CD8-positive, alpha-beta memory T cell (primary cell): ENCODE data around the gene PIAS4. TPM values are rescaled to one million over a fixed set of nuclear protein-coding genes. Genes with fewer than 3 reads are reported as not detected.

ENCODE experiments used
- CTCF ChIA-PET: fragments of 350-600 bp; sonication (Branson Sonifier 250); formaldehyde crosslinking; loops from one replicate; lab custom pipeline; 2021; ENCODE audit warnings: antibody characterized with exemption; lab: Charles Lee
- POLR2A ChIA-PET: fragments of 350-600 bp; sonication (Branson Sonifier 250); formaldehyde crosslinking; loops from one replicate; lab custom pipeline; 2021; ENCODE audit warnings: antibody characterized with exemption; lab: Charles Lee
- DNase-seq, 5 donors: peaks; one replicate each; pipeline versions ENCODE4 v3.0.0 to v3.0.0-alpha.2; 2020 to 2022; ENCODE audit warnings: mixed read lengths in 1 of 5
- H3K27ac ChIP-seq: one replicate; pipeline ENCODE4 v1.7.0; 2013; ENCODE audit warnings: low read depth, mild to moderate bottlenecking, low read length, moderate library complexity
- H3K27me3 ChIP-seq: 2 replicates; pipeline ENCODE4 v1.7.0; 2013; ENCODE audit warnings: low read length, mild to moderate bottlenecking; ENCODE audit not compliant: insufficient read depth, poor library complexity, severe bottlenecking
- H3K36me3 ChIP-seq: 2 replicates; pipeline ENCODE4 v1.7.0; 2013; ENCODE audit warnings: mild to moderate bottlenecking, low read length, moderate library complexity; ENCODE audit not compliant: insufficient read depth
- H3K4me1 ChIP-seq: 2 replicates; pipeline ENCODE4 v1.7.0; 2013; ENCODE audit warnings: mild to moderate bottlenecking, low read length, moderate library complexity; ENCODE audit not compliant: insufficient read depth
- H3K4me3 ChIP-seq: 2 replicates; pipeline ENCODE4 v1.7.0; 2013; ENCODE audit warnings: mild to moderate bottlenecking, low read length
- H3K9me3 ChIP-seq: 2 replicates; pipeline ENCODE4 v1.7.0; 2013; ENCODE audit warnings: mild to moderate bottlenecking, low read length
- H3K27ac Mint-ChIP-seq, 8 donors: one replicate each; pipeline ENCODE4 v1.8.0; 2020 to 2021; ENCODE audit warnings: mixed read lengths in 8 of 8, mild to moderate bottlenecking in 6 of 8, inconsistent platforms in 3 of 8, moderate library complexity in 3 of 8
- H3K27me3 Mint-ChIP-seq, 2 donors: one replicate each; pipeline ENCODE4 v1.8.0; 2020 to 2021; ENCODE audit warnings: mixed read lengths in 2 of 2, mild to moderate bottlenecking in 1 of 2, moderate library complexity in 1 of 2
- H3K36me3 Mint-ChIP-seq, 3 donors: one replicate each; pipeline ENCODE4 v1.8.0; 2020 to 2021; ENCODE audit warnings: mixed read lengths in 3 of 3, inconsistent platforms in 1 of 3, mild to moderate bottlenecking in 1 of 3
- H3K4me1 Mint-ChIP-seq, 3 donors: one replicate each; pipeline ENCODE4 v1.8.0; 2020 to 2021; ENCODE audit warnings: mixed read lengths in 3 of 3, inconsistent platforms in 1 of 3, mild to moderate bottlenecking in 1 of 3
- H3K4me3 Mint-ChIP-seq, 7 donors: one replicate each; pipeline ENCODE4 v1.8.0; 2020 to 2021; ENCODE audit warnings: mixed read lengths in 7 of 7, mild to moderate bottlenecking in 6 of 7, moderate library complexity in 4 of 7, inconsistent platforms in 2 of 7
- H3K9me3 Mint-ChIP-seq, 5 donors: one replicate each; pipeline ENCODE4 v1.8.0; 2020 to 2022; ENCODE audit warnings: mixed read lengths in 5 of 5, mild to moderate bottlenecking in 3 of 5, moderate library complexity in 2 of 5, inconsistent platforms in 1 of 5
- polyA plus RNA-seq: library from polyadenylated mRNA; unstranded; fragments of 300-500 nt; fragmentation: Illumina TruSeq; gene quantifications from one replicate; pipeline ENCODE4 v1.2.3, GENCODE V29; 2021
- total RNA-seq, 2 experiments: library from RNA; stranded (reverse); gene quantifications; one replicate each; pipeline ENCODE4 v1.2.3, GENCODE V29; 2021

Gene PIAS4
- total and polyA plus RNA-seq, 3 experiments from 2014 or later = 6.3 to 33.8 (median 29.1) TPM

- Histone ChIP-seq H3K27ac (no peak overlapping the region), H3K9me3 (no peaks in the 10 kb centered on the region), H3K36me3 (peaks cover 4% of the 10 kb centered on the region), H3K27me3 (no peaks in the 10 kb centered on the region), H3K4me3 (no peak overlapping the region), H3K4me1 (no peaks in the 10 kb centered on the region)
- no peaks in the 10 kb centered on the region for H3K9me3 Mint-ChIP-seq
- ChIA-PET CTCF (interaction anchor here (1.2 kb wide), 1 partner anchor 9 kb away, joined by 3 read pairs; no protein-coding TSS in a partner anchor), POLR2A (no interaction called here)
- H3K36me3 Mint-ChIP-seq = peaks cover 0 to 20% (median 0%) of the 10 kb centered on the region in 3 donors
- peak overlapping the region in 1 of 8 donors; percentile 29 for H3K27ac Mint-ChIP-seq
- no peak overlapping the region for H3K4me3 Mint-ChIP-seq
- peaks cover 0 to 7% (median 3%) of the 10 kb centered on the region in 3 donors for H3K4me1 Mint-ChIP-seq
- no peak for DNase-seq
- no peaks in the 10 kb centered on the region for H3K27me3 Mint-ChIP-seq
Observed at GRCh38 chr19:4038661-4039423, 31.3 kb downstream of the PIAS4 start.

DNA sequence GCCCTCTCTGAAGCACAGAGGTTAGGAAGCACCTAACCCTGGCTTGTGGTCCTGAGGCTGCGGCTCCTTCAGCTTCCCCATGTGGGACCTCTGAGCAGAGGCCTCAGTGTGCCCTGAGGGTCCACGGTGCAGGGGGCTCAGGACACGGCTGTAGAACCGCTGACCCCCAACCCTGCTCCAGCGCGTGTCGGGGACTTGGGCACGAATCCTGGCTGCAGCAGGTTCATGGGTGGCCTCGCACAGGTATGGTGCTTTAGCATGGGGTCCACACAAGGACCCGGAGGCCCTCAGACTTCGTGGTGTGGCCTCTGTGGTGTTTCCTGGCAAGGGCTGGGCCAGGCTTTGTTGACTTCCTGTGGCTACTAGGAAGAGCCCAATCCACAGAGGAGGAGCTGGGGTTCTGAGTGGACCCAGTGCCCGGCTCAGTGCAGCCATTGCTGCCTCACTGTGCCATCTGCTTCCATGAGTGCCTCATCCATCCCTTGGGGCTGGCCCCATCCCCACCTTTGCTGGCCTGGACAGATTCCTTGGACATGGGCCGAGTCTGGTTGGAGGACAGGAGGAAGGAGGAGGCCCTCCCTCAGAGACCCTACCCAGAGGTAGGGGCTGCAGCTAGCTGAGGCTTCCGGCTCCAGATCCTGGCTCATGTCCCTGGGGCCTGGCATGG is 34.7 kb downstream of the PIAS4 start:
- Histone ChIP-seq H3K4me1 (no peaks in the 10 kb centered on the region), H3K9me3 (no peaks in the 10 kb centered on the region), H3K27ac (no peak overlapping the region), H3K4me3 (no peak overlapping the region), H3K27me3 (no peaks in the 10 kb centered on the region), H3K36me3 (no peaks in the 10 kb centered on the region)
- no peak for DNase-seq
- ChIA-PET POLR2A (interaction anchor here (0.5 kb wide), 1 partner anchor 1950 kb away, joined by 3 read pairs; no protein-coding TSS in a partner anchor), CTCF (no interaction called here)
- peak overlapping the region in 1 of 8 donors; percentile 47 for H3K27ac Mint-ChIP-seq
- H3K36me3 Mint-ChIP-seq = peaks cover 0 to 37% (median 2%) of the 10 kb centered on the region in 3 donors
- H3K27me3 Mint-ChIP-seq = peaks cover 0 to 2% of the 10 kb centered on the region in 2 donors
- H3K9me3 Mint-ChIP-seq = no peaks in the 10 kb centered on the region
- peaks cover 5 to 17% (median 8%) of the 10 kb centered on the region in 3 donors for H3K4me1 Mint-ChIP-seq
- H3K4me3 Mint-ChIP-seq = no peak overlapping the region

DNA sequence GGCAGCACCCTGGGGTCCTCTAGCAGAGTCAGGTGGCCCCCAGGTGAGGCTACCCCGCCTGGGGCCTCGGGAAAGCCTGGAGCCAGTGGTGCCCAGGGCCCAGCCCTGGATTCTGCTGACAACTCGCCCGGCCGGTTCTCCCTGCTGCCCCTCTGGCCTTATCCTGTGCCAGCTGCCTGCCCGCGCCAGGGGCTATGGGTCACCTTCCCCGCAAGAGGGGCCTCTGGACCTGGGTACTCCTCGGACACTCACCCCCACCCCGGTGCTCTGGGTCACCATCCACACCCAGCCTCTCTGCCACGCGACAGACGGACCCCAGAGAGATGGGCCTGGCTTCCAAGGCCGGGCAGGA is 35.2 kb downstream of the PIAS4 start:
- peaks cover 5 to 17% (median 8%) of the 10 kb centered on the region in 3 donors for H3K4me1 Mint-ChIP-seq
- Histone ChIP-seq H3K4me1 (no peaks in the 10 kb centered on the region), H3K36me3 (no peaks in the 10 kb centered on the region), H3K4me3 (no peak overlapping the region), H3K9me3 (no peaks in the 10 kb centered on the region), H3K27me3 (no peaks in the 10 kb centered on the region), H3K27ac (no peak overlapping the region)
- peaks cover 0 to 41% (median 2%) of the 10 kb centered on the region in 3 donors for H3K36me3 Mint-ChIP-seq
- no peak overlapping the region for H3K27ac Mint-ChIP-seq
- POLR2A ChIA-PET = interaction anchor here (0.5 kb wide), 1 partner anchor 1950 kb away, joined by 3 read pairs; no protein-coding TSS in a partner anchor
- no peak overlapping the region for H3K4me3 Mint-ChIP-seq
- CTCF ChIA-PET = no interaction called here
- peaks cover 0 to 2% of the 10 kb centered on the region in 2 donors for H3K27me3 Mint-ChIP-seq
- no peaks in the 10 kb centered on the region for H3K9me3 Mint-ChIP-seq
- no peak for DNase-seq

GRCh38 chr19:4043401-4043800 is 35.9 kb downstream of the PIAS4 start:
- H3K4me3 ChIP-seq = no peak overlapping the region
- H3K27ac ChIP-seq = no peak overlapping the region
- DNase-seq = no peak
- H3K27me3 Mint-ChIP-seq = peaks cover 0 to 2% of the 10 kb centered on the region in 2 donors
- no peaks in the 10 kb centered on the region for H3K36me3 ChIP-seq
- H3K27ac Mint-ChIP-seq = no peak overlapping the region
- CTCF ChIA-PET = no interaction called here
- peaks cover 5 to 17% (median 8%) of the 10 kb centered on the region in 3 donors for H3K4me1 Mint-ChIP-seq
- no peaks in the 10 kb centered on the region for H3K9me3 ChIP-seq
- H3K4me3 Mint-ChIP-seq = no peak overlapping the region
- H3K4me1 ChIP-seq = no peaks in the 10 kb centered on the region
- H3K27me3 ChIP-seq = no peaks in the 10 kb centered on the region
- H3K36me3 Mint-ChIP-seq = peaks cover 0 to 43% (median 2%) of the 10 kb centered on the region in 3 donors
- POLR2A ChIA-PET = no interaction called here
- H3K9me3 Mint-ChIP-seq = no peaks in the 10 kb centered on the region

DNA sequence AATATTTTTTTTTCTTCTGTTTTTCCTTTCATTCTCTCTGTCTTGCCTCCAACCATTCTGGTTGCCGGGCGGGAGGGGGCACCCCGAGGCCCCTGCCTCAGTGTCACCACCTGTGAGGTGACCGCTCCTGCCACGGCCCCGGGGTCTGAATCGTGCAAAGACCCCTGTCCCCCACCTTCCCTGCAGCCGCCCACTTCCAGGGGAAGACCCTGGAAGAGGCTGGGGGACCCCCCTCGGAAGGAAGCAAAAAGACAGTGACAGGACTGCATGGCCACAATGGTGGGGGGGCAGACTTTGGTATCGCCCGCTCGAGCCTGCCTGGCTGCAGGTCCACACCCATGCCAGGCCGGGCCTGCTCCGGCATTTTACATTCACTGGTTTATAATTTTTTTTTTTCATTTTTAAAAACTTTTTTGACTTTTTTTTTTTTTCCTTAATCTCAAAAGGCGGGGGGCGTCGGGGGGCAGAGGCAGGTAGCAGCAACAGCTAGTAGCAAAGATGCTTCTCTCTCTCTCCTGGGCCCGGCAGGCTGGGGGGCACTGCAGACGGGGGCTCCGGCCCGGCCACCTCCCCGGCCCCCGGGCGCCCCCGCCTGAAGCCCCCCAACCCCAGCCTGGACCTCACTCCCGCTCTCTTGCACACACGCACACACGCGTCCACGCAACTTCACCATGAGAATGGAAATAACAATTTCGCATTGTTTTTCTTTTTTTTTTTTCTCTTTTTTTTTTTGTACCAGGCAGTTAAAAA is 36.6 kb downstream of the PIAS4 start:
- H3K9me3 ChIP-seq = no peaks in the 10 kb centered on the region
- H3K27ac Mint-ChIP-seq = peak overlapping the region in 1 of 8 donors; percentile 71
- H3K36me3 Mint-ChIP-seq = peaks cover 0 to 46% (median 2%) of the 10 kb centered on the region in 3 donors
- H3K4me1 ChIP-seq = no peaks in the 10 kb centered on the region
- peaks cover 6 to 18% (median 8%) of the 10 kb centered on the region in 3 donors for H3K4me1 Mint-ChIP-seq
- no peaks in the 10 kb centered on the region for H3K36me3 ChIP-seq
- no peak overlapping the region for H3K4me3 ChIP-seq
- POLR2A ChIA-PET = interaction anchor here (0.7 kb wide), 6 partner anchors 10 to 76 kb away, joined by 3 to 7 read pairs (median 4); partner anchors contain the start of gene PIAS4
- H3K27ac ChIP-seq = no peak overlapping the region
- H3K4me3 Mint-ChIP-seq = no peak overlapping the region
- no peaks in the 10 kb centered on the region for H3K27me3 ChIP-seq
- DNase-seq = no peak
- H3K9me3 Mint-ChIP-seq = no peaks in the 10 kb centered on the region
- CTCF ChIA-PET = interaction anchor here (1.2 kb wide), 1 partner anchor 96 kb away, joined by 5 read pairs; no protein-coding TSS in a partner anchor
- H3K27me3 Mint-ChIP-seq = peaks cover 0 to 2% of the 10 kb centered on the region in 2 donors

GRCh38 chr19:4044990-4045465 is 37.5 kb downstream of the PIAS4 start:
- H3K36me3 Mint-ChIP-seq = peaks cover 0 to 53% (median 5%) of the 10 kb centered on the region in 3 donors
- ChIA-PET POLR2A (interaction anchor here (0.6 to 0.7 kb wide), 7 partner anchors 11 to 75 kb away, joined by 3 to 7 read pairs (median 5); partner anchors contain the start of gene PIAS4), CTCF (interaction anchor here (1.2 kb wide), 1 partner anchor 95 kb away, joined by 5 read pairs; no protein-coding TSS in a partner anchor)
- H3K4me3 Mint-ChIP-seq = no peak overlapping the region
- H3K27ac Mint-ChIP-seq = no peak overlapping the region
- Histone ChIP-seq H3K9me3 (no peaks in the 10 kb centered on the region), H3K36me3 (no peaks in the 10 kb centered on the region), H3K4me3 (no peak overlapping the region), H3K27ac (no peak overlapping the region), H3K4me1 (no peaks in the 10 kb centered on the region), H3K27me3 (no peaks in the 10 kb centered on the region)
- peaks cover 11 to 24% (median 14%) of the 10 kb centered on the region in 3 donors for H3K4me1 Mint-ChIP-seq
- no peaks in the 10 kb centered on the region for H3K9me3 Mint-ChIP-seq
- peaks cover 0 to 2% of the 10 kb centered on the region in 2 donors for H3K27me3 Mint-ChIP-seq
- DNase-seq = no peak

GRCh38 chr19:4045597-4046361 is 38.2 kb downstream of the PIAS4 start:
- Mint-ChIP-seq H3K4me3 (no peak overlapping the region), H3K4me1 (peaks cover 13 to 24% (median 22%) of the 10 kb centered on the region in 3 donors), H3K27me3 (peaks cover 0 to 2% of the 10 kb centered on the region in 2 donors), H3K36me3 (peaks cover 0 to 57% (median 10%) of the 10 kb centered on the region in 3 donors), H3K27ac (peak overlapping the region in 2 of 8 donors; percentile 36 to 51), H3K9me3 (no peaks in the 10 kb centered on the region)
- H3K9me3 ChIP-seq = no peaks in the 10 kb centered on the region
- H3K27ac ChIP-seq = no peak overlapping the region
- no peaks in the 10 kb centered on the region for H3K4me1 ChIP-seq
- no peaks in the 10 kb centered on the region for H3K27me3 ChIP-seq
- POLR2A ChIA-PET = interaction anchor here (0.6 kb wide), 1 partner anchor 43 kb away, joined by 5 read pairs; no protein-coding TSS in a partner anchor
- peak in 1 of 5 donors; percentile 40 for DNase-seq
- CTCF ChIA-PET = interaction anchor here (1.2 kb wide), 1 partner anchor 94 kb away, joined by 5 read pairs; no protein-coding TSS in a partner anchor
- no peaks in the 10 kb centered on the region for H3K36me3 ChIP-seq
- no peak overlapping the region for H3K4me3 ChIP-seq
